Measurements from ENCODE around the gene EEA1. TPM values are rescaled to one million over a fixed set of nuclear protein-coding genes. Genes with fewer than 3 reads are reported as not detected.

EEA1 gene
- total RNA-seq, 6 donors from 2014 or later = 10.2 to 33.5 (median 22.8) TPM

DNA sequence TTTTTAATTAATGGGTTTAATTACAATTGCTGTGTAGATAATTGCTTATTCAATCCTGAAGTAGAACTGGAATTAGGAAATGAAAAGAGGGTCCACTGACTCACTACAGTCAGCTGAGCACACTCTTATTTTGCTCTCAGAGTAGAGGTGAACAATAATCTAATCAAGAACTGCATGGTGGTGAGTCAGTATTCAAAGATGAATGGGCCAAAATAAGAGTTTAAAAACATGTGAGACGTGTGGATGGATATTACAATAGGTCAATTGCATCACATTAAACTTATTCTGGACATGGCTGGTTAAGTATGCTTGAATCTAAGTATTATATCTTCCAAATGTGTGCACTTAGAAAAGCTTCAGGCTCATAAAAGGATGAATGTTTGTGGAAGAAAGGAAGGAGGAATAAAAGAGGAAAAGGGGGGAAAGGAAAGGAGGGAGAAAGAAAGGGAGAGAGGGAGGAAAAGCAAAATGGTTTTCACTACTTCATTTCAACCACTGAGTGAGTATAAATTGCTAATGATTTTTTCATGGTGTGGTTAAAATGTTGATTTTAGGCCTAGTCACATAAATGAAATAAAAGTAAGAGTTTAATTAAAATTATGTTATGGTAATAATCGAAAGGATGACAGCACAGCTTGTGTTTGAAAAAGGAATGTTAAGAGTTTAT, 27.0 kb upstream of the EEA1 start:
- Histone ChIP-seq H3K4me1 (no peaks in the 10 kb centered on the region), H3K9me3 (peaks cover 0 to 10% (median 7%) of the 10 kb centered on the region in 4 donors), H3K27me3 (no peaks in the 10 kb centered on the region), H3K4me3 (no peak overlapping the region), H3K36me3 (no peaks in the 10 kb centered on the region), H3K27ac (no peak overlapping the region)
- DNase-seq (no peak), ATAC-seq (ENCODE audit: low FRiP score in 2 of 2) (no peak)
- 67 to 74% methylated on average over 2 of the region's 2 CpGs for WGBS, 2 donors
- TF ChIP-seq POLR2AphosphoS5 (IDR thresholded peaks at IDR 0.05) = no peak
- TF ChIP-seq EP300 (IDR thresholded peaks at IDR 0.05) = no peak
- TF ChIP-seq, protein P1, sequence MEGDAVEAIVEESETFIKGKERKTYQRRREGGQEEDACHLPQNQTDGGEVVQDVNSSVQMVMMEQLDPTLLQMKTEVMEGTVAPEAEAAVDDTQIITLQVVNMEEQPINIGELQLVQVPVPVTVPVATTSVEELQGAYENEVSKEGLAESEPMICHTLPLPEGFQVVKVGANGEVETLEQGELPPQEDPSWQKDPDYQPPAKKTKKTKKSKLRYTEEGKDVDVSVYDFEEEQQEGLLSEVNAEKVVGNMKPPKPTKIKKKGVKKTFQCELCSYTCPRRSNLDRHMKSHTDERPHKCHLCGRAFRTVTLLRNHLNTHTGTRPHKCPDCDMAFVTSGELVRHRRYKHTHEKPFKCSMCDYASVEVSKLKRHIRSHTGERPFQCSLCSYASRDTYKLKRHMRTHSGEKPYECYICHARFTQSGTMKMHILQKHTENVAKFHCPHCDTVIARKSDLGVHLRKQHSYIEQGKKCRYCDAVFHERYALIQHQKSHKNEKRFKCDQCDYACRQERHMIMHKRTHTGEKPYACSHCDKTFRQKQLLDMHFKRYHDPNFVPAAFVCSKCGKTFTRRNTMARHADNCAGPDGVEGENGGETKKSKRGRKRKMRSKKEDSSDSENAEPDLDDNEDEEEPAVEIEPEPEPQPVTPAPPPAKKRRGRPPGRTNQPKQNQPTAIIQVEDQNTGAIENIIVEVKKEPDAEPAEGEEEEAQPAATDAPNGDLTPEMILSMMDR (IDR thresholded peaks at IDR 0.05) = no peak
- TF ChIP-seq POLR2A (IDR thresholded peaks at IDR 0.05) = no peak

DNA sequence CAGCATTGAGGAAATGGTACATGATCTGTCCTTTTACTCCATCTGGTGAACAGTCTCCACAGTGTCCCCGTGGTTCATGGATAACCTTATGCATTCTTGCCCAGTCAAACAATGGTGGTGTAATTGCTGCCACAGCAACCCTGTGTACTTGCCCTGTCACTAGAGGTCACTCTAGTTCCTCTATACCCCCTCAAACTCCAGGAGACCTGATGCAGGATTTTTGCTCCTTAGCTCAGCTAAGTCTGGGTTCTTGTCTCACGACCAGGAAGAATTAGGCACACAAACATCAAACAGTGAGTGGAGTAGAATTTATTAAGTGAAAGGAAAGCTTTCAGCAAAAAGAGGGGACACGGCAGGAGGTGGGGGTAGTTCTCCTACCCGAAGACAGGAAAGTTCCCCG, 24.7 kb upstream of the EEA1 start:
- Histone ChIP-seq H3K9me3 (peaks cover 0 to 10% (median 7%) of the 10 kb centered on the region in 4 donors), H3K4me3 (no peak overlapping the region), H3K27ac (no peak overlapping the region), H3K27me3 (no peaks in the 10 kb centered on the region), H3K4me1 (no peaks in the 10 kb centered on the region), H3K36me3 (no peaks in the 10 kb centered on the region)
- DNase-seq (no peak), ATAC-seq (ENCODE audit: low FRiP score in 2 of 2) (no peak)
- TF ChIP-seq POLR2A (IDR thresholded peaks at IDR 0.05) (no peak), EP300 (IDR thresholded peaks at IDR 0.05) (no peak), POLR2AphosphoS5 (IDR thresholded peaks at IDR 0.05) (no peak)
- TF ChIP-seq, protein P1 (IDR thresholded peaks at IDR 0.05) = no peak
- 83 to 97% methylated on average over 5 of the region's 5 CpGs for WGBS, 2 donors

DNA sequence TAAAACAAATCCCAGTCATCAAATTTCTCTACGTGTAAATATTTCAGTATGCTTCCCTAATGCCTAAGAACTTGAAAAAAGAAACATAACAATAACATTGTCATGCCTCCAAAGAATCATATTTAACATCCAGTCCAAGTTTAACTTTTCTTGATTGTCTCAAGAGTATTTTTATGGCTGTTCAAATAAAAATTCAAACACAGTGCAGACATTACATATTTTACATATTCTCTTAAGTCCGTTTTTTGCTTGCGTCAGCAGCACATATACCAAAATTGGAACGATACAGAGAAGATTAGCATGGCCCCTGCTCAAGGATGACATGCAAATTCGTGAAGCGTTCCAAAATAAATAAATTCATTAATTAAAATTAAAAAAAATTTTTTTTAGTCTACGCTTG, 23.3 kb upstream of the EEA1 start:
- Histone ChIP-seq H3K27me3 (no peaks in the 10 kb centered on the region), H3K36me3 (no peaks in the 10 kb centered on the region), H3K27ac (no peak overlapping the region), H3K4me3 (no peak overlapping the region), H3K9me3 (peaks cover 0 to 10% (median 7%) of the 10 kb centered on the region in 4 donors), H3K4me1 (no peaks in the 10 kb centered on the region)
- 77 to 84% methylated on average over 7 of the region's 7 CpGs for WGBS, 2 donors
- no peak for ATAC-seq (ENCODE audit: low FRiP score in 2 of 2)
- TF ChIP-seq POLR2A (IDR thresholded peaks at IDR 0.05) (no peak), POLR2AphosphoS5 (IDR thresholded peaks at IDR 0.05) (no peak), EP300 (IDR thresholded peaks at IDR 0.05) (no peak)
- TF ChIP-seq, protein P1 (IDR thresholded peaks at IDR 0.05) = no peak
- DNase-seq = no peak

DNA sequence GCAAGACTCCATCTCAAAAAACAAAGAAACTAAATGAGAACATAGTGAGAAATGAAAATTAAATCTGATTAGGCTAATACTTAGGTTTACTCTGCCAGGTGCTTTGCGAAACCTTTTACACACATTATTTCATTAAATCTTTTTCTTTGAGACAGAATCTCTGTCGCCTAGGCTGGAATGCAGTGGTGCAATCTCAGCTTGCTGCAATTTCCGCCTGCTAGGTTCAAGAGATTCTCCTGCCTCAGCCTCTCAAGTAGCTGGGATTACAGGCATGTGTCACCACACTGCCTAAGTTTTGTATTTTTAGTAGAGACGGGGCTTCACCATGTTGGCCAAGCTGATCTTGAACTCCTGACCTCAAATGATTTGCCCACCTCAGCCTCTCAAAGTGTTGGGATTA, 21.9 kb upstream of the EEA1 start:
- Histone ChIP-seq H3K9me3 (peaks cover 0 to 10% (median 7%) of the 10 kb centered on the region in 4 donors), H3K36me3 (no peaks in the 10 kb centered on the region), H3K4me3 (no peak overlapping the region), H3K27ac (no peak overlapping the region), H3K4me1 (no peaks in the 10 kb centered on the region), H3K27me3 (no peaks in the 10 kb centered on the region)
- 85 to 87% methylated on average over 4 of the region's 4 CpGs for WGBS, 2 donors
- TF ChIP-seq POLR2A (IDR thresholded peaks at IDR 0.05) (no peak), EP300 (IDR thresholded peaks at IDR 0.05) (no peak), POLR2AphosphoS5 (IDR thresholded peaks at IDR 0.05) (no peak)
- TF ChIP-seq, protein P1 (IDR thresholded peaks at IDR 0.05) = no peak
- ATAC-seq (ENCODE audit: low FRiP score in 2 of 2) (no peak), DNase-seq (no peak)

DNA sequence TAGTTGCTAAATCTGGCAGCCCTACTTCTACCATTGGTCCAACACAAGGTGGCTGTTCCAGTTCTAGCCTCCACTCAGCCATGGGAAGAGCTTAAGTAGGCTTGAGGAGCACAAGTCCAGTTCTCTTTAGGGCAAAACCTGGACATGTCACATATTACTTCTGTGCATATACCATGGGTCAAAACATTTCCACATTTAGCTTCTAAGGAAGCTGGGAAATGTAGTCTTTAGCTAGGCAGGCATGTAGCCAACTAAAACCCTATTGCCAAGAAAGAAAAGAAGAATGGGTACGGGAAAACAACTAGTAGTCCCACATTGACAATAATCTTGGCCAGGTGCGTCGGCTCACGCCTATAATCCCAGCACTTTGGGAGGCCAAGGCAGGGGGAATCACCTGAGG, 20.9 kb upstream of the EEA1 start:
- TF ChIP-seq POLR2AphosphoS5 (IDR thresholded peaks at IDR 0.05) = no peak
- no peak for TF ChIP-seq POLR2A (IDR thresholded peaks at IDR 0.05)
- TF ChIP-seq, protein P1 (IDR thresholded peaks at IDR 0.05) = no peak
- TF ChIP-seq EP300 (IDR thresholded peaks at IDR 0.05) = no peak
- H3K4me3 ChIP-seq = no peak overlapping the region
- no peaks in the 10 kb centered on the region for H3K27me3 ChIP-seq
- no peak for DNase-seq
- ATAC-seq (ENCODE audit: low FRiP score in 2 of 2) = no peak
- H3K4me1 ChIP-seq = no peaks in the 10 kb centered on the region
- WGBS, 2 donors = 88 to 95% methylated on average over 4 of the region's 4 CpGs
- H3K27ac ChIP-seq = no peak overlapping the region
- no peaks in the 10 kb centered on the region for H3K36me3 ChIP-seq
- peaks cover 0 to 10% (median 7%) of the 10 kb centered on the region in 4 donors for H3K9me3 ChIP-seq
